Uterus (tissue), 2 donors: ENCODE results near the gene GHRH.

Experiments used
- POLR2A ChIP-seq, 2 donors: fragments of 450-650 bp; IDR thresholded peaks; one replicate each; pipeline ENCODE4 v1.6.1; 2016; ENCODE audit warnings: antibody characterized with exemption in 2 of 2, mild to moderate bottlenecking in 1 of 2, moderate library complexity in 1 of 2
- TF ChIP-seq, protein P1 (sequence below), 4 experiments: fragments of 200-600 bp in 2 of 4; fragments of 450-650 bp in 2 of 4; sonication (generic) in 2 of 4; IDR thresholded peaks; one replicate each; pipeline ENCODE4 v1.5.1; 2016 to 2019; ENCODE audit warnings: antibody characterized with exemption in 4 of 4, mild to moderate bottlenecking in 2 of 4, moderate library complexity in 1 of 4

DNA sequence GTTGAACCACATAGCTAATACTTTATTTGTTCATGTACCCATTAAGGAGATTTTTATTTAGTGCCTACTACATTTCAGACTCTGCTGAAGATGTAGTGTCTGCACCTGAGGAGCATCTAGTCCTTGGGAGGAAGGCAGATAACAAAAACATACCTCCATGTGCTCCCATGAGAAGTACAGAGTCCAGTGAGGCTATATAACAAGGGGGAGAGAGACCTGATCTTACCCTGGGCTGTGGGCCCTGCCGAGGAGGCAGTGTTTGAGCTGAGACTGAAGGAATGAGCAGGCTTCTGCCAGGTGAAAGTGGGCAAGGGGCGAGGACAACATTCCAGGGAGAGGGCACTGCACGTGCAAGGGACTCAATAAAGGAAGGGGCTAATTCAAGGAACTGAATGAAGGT, 39.9 kb upstream of the GHRH start:
- TF ChIP-seq, protein P1, sequence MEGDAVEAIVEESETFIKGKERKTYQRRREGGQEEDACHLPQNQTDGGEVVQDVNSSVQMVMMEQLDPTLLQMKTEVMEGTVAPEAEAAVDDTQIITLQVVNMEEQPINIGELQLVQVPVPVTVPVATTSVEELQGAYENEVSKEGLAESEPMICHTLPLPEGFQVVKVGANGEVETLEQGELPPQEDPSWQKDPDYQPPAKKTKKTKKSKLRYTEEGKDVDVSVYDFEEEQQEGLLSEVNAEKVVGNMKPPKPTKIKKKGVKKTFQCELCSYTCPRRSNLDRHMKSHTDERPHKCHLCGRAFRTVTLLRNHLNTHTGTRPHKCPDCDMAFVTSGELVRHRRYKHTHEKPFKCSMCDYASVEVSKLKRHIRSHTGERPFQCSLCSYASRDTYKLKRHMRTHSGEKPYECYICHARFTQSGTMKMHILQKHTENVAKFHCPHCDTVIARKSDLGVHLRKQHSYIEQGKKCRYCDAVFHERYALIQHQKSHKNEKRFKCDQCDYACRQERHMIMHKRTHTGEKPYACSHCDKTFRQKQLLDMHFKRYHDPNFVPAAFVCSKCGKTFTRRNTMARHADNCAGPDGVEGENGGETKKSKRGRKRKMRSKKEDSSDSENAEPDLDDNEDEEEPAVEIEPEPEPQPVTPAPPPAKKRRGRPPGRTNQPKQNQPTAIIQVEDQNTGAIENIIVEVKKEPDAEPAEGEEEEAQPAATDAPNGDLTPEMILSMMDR (IDR thresholded peaks at IDR 0.05) = no peak
- no peak for TF ChIP-seq POLR2A (IDR thresholded peaks at IDR 0.05)
